GM18520 (cell line): ENCODE measurements around the gene CEP170.
"Not testable (repeated sequence)": the region's sequence is repeated elsewhere in the genome, so short reads cannot be mapped to it uniquely, and the experiment has no call there.

Source experiments
- ATAC-seq: cut with Tn5 transposase; IDR thresholded peaks from one replicate; pipeline ENCODE4 v1.9.1; 2021; ENCODE audit not compliant: unreplicated experiment

Gene CEP170

DNA sequence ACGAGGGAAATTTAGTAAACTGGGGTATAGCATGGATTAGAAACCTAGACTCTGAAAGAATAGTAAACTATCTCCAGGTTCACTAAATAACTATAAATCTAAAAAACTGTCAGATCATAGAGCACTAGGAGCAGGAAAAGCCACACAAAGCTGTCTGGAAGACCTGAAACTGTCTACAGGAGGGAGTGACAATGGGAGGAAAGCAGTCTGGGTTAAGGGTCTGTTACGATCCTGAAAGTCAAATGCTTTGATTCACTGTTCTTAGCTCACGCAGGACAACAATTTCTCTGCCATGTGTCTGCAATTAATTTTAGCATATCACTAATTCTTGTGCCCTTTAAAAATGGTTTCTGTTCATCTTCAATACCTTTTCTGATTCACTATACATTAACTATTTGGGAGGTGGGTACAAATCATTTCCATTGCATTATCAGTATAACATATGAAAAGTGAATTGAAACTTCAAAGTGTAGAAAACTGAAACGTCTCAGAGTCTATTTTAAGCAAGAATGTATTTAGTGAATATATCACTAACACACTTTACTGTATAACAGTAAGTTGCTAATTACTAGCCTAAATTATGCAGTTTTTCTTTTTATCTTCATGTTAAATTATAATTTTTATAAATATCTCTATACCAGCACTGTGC lies 18.4 kb downstream of the CEP170 start:
- no peak for ATAC-seq

DNA sequence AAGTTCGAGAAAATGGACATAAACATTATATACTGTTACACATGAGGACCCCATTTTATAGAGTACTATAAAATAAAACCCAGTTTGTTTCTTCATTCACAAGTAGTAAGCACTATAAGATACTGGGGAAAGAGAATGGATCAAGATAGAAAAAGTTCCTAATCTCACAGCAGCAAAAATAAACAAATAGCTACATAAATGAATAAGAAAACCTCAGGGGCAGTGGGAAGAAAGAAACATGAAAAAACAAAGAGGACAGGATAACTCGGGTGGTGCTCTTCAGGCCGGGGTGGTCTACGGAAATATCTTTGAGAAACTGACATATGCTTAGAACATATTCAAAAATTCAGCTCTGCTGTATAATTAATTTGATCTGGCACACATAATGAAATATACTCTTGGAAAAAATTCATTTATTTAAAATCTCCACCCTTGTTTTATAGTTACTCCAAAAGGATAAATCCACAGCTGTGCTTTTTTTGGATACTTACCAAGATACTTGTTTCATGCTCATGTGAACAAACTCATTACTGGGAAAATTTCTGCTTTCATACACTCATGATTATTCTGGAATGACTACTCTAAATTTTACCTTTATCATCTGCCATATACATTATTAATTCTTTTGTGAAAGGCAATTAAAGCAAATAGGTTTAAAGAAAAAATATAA lies 20.0 kb downstream of the CEP170 start:
- no peak for ATAC-seq

DNA sequence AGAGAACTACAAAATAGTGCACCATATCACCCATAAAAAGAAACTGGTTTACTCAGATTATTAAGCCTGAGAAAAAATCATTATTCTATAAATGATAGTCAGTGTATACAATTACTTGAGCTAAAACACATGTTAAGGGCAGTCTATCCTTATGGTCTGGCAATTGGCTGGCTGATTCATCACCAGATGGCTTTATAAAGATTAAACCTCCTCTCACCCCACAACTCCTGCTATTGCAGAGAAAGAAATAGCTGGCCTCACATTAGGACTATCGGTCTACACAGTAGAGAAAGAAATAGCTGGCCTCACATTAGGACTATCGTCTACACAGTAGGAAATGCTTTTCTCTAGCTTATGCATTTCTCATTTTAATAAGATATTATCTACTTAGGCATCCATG lies 21.2 kb downstream of the CEP170 start:
- ATAC-seq = no peak

DNA sequence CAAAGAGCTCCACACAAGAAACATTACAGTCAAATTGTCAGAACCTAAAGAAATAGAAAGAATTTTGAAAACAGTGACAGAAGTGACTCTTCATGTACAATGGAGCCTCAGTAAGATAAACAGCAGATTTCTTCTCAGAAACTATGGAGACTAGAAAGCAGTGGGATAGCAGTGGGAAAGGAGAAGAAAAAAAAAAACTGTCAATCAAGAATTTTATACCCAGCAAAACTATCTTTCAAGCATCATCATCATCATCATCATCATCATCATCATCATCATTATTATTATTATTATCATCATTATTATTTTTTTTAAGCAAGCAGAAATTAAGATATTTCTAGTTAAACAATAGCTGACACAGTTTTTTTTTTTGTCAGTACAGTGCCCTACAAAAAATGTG lies 24.2 kb downstream of the CEP170 start:
- no peak for ATAC-seq

DNA sequence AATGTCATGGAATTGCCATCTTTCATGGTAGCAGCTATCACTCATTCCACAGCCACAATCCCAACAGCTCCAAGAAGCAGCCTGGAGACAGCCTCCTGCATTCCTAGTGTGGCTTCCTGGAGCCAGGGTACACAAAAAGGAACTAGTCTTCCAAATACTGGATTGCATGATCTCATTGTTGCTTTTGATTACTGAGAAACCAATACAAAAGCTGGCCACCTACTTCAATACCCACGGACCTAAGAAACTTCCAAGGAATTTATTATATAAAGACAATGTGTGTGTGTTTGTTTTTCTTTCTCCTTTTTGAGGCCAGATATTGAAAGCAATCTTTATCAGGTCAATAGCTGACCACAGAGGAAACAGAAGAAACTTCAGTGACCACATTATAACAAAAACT lies 25.6 kb downstream of the CEP170 start:
- no peak for ATAC-seq

DNA sequence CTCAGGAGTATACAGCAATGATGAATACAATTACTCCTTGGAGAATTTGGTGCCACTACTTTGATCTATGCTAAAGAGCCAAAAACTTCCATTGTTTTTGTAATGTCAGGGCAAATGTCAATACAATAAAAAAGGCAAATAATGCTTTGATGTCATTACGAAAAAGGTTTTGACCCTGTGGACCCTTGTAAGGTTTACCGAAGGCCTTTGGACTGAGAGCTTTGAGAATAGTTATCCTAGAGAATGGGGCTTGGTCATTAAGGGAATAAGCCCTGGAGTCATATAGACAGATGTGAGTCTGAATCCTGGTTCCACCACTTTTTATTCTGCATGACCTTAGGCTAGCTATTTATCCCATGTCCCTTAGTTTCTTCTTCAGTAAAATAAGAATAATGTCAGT lies 27.5 kb downstream of the CEP170 start:
- no peak for ATAC-seq

DNA sequence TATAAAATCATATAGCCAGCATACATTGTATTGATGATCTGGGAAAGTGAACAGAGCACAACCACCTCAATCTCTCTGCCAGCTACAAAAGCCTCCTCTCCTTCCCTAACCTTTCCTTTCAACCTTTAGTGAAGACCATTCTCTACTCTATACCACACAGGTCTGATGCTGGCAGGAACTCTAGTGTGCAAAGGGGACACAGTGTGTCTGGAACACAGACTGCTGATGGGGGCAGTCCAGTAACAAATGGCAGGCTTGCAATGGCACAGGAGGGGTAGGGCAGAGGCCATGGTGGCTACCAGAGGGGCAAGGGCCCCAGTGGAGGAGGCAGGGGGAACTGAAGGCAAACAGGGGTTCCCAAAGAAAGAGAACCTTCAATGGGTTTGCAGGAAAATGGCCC lies 37.0 kb downstream of the CEP170 start:
- ATAC-seq = no peak

DNA sequence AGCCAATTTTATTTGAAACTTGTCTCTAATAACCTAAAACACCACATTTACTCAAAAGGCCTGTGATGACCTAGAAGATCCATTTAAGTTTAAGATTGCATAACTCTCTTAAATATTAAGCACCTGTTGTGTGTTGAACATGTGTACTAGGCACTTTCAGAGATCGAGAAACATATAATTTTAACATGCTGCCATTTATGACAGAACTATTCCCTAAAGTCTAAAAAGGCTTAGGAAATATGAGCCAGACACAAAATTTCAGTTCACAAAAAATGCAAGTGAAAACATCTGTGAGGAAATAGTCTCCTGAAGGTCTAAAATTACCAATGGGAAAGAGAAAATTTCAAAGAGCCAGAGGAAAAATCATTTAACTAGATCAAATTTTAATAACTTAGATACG lies 37.7 kb downstream of the CEP170 start:
- no peak for ATAC-seq

DNA sequence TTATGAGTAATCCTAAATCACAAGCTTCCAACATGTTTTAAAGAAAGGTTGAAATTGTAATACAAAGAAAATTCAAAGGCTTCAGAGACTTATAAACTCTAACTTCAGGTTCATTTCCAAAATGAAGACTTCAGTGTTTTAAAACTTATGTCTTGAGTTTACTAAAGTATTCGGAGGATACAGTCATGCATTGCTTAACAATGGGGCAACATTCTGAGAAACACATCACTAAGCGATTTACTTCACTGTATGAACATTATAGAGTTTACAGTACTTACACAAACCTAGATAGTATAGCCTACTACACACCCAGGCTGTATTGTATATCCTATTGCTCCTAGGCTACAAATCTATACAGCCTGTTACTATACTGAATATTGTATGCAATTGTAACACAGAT lies 38.3 kb downstream of the CEP170 start:
- ATAC-seq = no peak

DNA sequence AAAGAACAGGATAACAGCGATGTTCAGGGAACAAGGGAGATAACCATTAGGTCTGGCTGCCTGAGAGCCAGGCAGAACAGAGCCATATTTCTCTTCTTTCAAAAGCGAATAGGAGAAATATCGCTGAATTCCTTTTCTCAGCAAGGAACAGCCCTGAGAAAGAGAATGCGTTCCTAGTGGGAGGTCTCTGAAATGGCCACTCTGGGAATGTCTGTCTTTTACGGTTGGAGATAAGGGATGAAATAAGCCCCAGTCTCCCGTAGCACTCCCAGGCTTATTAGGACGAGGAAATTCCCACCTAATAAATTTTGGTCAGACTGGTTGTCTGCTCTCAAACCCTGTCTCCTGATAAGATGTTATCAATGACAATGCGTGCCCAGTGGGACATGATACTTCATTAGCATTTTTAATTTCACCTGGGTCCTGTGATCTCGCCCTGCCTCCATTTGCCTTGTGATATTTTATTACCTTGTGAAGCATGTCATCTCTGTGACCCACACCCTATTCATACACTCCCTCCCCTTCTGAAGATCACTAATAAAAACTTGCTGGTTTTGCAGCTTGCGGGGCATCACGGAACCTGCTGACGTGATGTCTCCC lies 39.7 kb downstream of the CEP170 start:
- not testable (repeated sequence) for ATAC-seq

DNA sequence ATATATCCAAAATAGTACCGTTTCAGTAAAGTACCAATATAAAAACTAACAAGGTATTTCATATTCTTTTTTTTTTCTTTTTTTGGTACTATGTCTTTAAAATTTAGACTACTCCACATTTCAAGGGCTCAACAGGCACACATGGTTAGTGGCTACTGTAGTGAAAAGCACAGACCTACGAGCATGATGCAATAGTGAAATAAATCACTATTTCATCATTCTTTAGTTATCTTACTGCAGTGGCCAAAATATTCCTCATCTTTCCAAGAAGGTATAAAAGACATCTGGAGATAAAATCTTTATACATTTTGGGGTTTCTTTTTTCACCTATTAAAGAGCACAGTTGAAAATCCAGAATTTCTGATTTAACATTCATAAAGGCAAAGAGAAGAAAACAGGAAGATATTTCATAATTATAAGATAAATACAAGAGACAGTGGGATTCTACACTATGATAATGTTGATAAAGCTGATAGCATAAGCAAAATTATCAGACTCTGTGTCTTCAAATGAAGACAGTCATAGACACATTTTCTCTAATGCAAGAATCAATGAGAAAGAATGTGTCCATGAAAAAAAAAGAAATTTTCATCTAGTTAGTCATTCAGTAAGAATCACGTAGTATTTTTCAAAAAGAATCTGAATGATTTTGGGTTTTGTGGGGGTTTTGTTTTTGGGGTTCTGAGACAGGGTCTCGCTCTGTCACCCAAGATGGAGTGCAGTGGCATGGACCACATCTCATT lies 41.9 kb downstream of the CEP170 start:
- no peak for ATAC-seq

DNA sequence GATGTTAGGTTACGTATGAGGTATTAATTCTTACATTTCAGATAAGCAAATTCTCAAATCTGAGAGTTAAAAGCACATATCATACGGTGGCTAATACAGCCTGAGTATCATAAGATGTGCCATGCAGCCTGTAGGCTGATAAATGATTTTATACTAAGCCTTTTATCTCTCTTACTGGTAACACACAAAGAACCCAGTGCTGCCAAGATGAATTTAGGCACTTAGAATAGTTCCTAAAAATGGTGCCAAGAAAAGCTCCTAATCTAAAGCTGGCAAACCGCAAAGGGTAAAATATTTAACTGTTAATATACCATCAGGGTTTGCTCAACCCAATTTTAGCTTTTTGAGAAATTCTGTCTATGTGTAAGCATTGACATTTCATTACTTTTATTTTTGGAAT lies 43.1 kb downstream of the CEP170 start:
- not testable (repeated sequence) for ATAC-seq

DNA sequence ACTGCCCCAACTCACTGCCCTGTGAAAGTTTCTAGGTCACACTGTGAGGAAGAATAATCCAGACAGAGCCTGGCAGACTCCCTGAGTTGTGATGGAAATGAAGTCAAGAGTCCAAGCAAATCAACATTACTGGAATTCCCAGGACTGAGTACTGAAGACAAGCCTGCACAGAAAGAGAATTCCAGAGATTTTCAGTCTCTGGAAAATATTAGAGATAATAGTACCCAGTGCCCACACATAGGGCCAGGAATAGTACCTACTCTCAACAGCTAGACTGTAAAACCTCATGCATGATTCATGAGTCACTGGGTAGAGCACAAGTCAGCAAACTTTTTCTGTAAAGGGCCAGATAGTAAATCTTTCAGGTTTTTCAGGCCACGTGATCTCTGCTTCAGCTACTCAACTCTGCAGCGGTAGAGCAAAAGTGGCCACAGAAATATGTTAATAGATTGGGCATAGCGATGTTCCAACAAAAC lies 50.0 kb downstream of the CEP170 start:
- not testable (repeated sequence) for ATAC-seq

DNA sequence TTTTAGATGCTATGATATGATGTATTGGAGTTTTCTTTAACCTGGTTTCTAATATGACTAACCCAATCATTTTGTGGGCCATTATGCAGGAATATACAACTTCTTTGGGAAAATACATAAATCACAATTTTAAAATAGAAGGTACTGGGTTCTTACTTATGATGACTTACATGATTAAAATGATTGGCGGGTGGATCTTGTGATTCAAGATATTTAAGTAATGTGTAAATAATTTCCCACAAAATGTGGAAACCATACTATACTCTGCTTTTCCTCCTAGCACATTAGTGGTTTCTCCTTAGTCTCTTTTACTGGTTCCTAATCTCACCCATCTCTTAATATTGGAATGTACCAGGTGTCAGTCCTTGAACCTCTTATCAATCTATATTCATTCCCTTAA lies 50.7 kb downstream of the CEP170 start:
- ATAC-seq = not testable (repeated sequence)

DNA sequence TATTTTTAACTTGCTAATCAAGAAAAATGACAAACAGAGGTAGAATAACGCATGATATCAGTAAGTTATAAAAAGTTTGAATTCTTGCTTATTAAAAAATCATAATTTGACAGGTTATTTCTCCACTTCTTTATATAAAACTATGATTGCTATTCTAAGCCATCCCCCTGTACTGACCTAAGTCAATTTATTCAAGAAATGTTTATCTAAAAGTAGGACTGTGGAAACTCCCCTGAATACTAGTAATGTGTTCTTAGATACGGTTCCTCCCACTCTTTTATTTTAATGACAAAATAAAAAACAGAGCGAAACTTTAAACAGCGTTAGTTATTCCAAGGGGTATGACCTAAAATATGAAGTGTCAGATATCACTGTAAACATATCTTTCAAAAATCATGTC lies 51.9 kb downstream of the CEP170 start:
- not testable (repeated sequence) for ATAC-seq

DNA sequence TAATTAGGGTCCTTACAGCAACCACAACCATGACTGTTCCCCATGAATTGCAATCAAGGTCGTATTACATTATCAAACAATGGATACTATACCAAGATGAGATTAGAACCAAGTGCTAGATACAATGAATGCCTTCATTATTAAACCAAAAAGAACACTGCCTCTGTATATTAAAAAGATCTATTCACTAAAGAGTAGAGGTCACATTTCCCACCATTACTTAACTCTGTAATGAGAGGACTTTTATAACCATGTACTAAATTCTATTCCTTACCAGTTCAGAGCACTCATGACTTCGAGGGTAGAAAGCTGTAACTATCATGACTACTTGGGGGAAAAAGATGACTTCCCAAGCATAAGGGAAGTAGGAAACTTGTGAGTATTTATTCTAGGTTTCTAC lies 53.8 kb downstream of the CEP170 start:
- ATAC-seq = not testable (repeated sequence)

DNA sequence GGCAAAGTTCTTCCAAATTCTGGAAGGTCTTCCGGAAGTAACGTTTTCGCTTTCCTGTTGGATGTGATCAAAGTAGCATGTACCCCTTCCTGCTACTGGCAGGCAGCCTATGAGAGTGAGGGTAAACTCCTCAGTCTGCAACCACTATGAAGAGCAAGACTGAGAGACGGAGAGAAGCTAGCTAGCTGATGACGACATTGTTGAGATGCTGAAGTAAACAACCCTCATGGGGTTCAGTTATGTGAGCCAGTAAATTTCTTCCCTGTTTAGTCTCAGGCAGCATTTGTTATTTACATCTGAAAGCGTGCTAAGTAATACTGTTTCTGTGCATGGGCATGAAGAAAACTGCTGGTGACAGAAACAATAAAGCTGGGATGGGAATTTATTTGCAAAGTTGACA lies 57.6 kb downstream of the CEP170 start:
- ATAC-seq = not testable (repeated sequence)

DNA sequence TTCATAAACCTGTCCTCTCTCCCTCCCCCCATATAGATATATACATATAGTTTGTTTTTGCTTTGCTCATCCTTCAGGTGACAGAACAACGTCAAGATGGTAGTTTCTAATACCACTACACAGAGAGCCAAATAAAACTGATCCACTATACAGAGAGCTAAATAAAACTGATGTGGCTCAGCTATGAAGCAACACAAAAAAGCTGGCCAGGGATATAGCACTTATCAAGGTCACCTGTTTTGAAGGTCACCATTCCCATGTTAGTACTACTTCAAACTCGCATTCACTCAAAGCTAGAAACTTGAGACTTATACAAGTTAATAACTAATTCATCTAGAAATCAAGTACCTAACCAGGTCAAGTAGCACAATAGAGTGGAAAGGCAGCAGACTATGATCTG lies 61.8 kb downstream of the CEP170 start:
- not testable (repeated sequence) for ATAC-seq

DNA sequence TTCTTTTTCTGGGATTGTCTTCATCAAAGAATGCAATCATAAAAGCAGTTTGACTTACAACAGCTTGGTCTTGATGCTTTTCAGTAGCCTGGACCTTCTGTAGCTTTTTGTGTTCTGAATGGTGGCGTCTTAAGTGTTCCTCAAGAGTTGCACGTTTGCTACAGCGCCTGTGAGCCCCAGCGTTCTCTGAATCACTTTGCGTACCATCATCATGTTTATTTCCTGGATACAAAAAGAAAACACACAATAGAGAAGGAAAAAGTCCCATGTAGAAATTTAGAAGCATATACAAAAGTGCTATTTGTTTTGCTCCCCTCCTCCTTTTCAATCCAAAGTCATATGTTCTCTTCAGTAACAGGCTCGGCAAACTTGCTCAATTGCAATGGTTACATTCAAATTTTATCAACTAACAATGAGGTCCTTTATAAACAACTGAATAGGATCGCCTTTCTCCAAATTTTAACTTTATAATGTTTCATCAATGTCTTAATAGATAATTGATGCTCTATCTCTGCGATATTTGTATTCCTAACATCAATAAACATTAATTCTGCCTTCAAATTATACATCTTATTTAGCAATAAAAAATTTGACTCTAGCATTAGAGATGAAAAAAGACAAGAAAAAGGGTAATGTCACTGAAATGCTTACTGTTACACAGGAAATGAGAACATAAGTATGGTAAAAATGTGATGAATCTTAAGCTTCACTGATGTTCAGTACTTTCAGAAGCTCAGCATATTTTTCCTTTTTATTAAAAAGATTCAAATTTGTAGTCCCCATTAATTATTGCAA lies 68.7 kb downstream of the CEP170 start:
- ATAC-seq = not testable (repeated sequence)

DNA sequence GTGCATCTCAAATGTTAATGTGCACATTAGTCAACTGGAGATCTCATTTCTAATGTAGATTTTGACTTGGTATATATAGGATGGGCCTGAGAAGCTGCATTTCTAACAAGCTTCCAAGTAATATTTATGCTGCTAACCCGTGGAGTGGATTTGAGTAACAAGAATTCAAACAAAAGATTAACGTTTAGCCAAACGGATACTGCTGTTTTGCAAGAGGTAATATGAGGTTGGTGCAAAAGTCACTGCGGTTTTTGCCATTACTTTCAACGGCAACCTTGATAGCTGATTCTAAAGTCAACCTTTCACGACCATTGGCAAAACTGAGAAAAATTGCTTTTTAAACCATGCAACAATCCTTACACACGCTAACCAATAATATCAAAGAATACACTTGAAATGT lies 70.3 kb downstream of the CEP170 start:
- not testable (repeated sequence) for ATAC-seq

DNA sequence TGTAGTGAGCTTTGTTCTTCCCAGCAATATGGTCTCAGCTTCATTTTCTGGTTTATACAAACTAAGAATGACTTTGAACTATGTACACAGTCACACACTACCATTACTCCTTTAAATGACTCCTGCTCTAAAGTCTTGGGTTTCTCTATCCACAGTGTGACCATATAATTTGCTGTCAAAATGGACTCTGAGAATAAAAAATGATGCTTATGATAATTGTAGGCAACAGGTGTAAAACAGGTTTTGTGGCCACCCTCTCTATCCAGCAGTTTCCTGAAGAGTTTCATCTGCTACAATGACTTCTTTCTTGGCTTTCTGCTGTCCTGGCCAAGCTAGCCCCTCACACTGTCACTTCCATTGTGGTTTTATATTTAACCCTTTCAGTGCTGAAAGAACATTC lies 71.4 kb downstream of the CEP170 start:
- not testable (repeated sequence) for ATAC-seq
